Measurements from ENCODE around the gene MTUS2. TPM values are rescaled to one million over a fixed set of nuclear protein-coding genes. Genes with fewer than 3 reads are reported as not detected.

Gene MTUS2
- total and polyA plus RNA-seq, 9 of the 15 experiments (the other 6 are each of a cell fraction or from before 2014, with no cell fraction given): 0.01 to 0.28 (median 0.06) TPM; not detected in 1

DNA sequence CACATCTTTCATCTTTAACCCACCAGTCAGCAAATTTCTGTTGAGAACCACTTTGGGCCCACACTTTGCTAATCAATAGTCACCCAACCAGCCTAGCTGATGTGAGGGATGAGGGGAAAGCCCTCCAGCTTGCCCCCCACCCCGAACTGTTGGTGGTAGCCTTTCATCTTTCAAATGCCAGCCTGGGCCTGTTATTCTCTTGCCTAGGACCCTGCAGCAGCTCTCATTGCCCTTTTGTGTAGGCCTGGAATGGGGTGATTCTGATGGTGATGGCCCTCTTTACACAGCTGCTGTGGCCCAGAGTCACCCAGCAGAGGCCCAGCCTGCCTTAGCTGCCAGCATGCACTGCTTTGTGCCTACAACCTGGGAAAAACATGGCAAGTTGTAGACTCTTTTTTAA lies 480.9 kb downstream of the MTUS2 start:
- Histone ChIP-seq H3K9ac (ENCODE audit: insufficient read depth in 1 of 2, low read depth in 2 of 2, low read length in 2 of 2) (no peak overlapping the region), H3K4me1 (replicated peaks in 1 of 2; ENCODE audit: control insufficient read depth in 2 of 2, insufficient read depth in 2 of 2, low read length in 2 of 2) (no peaks in the 10 kb centered on the region), H3K4me2 (ENCODE audit: insufficient read depth, low read length) (no peak overlapping the region), H3K79me2 (ENCODE audit: control insufficient read depth, insufficient read depth, low read length) (no peaks in the 10 kb centered on the region), H4K20me1 (replicated peaks; ENCODE audit: control insufficient read depth, insufficient read depth, low read length) (no peaks in the 10 kb centered on the region), H3K27me3 (ENCODE audit: control insufficient read depth in 2 of 2, insufficient read depth in 2 of 2, low read length in 2 of 2) (no peaks in the 10 kb centered on the region), H3K9me3 (replicated peaks; ENCODE audit: control insufficient read depth, insufficient read depth, low read depth, low read length) (no peaks in the 10 kb centered on the region), H2AFZ (ENCODE audit: low read depth, low read length) (no peak overlapping the region), H3K36me3 (ENCODE audit: control insufficient read depth, insufficient read depth, low read length) (no peaks in the 10 kb centered on the region), H3K4me3 (no peak overlapping the region), H3K9me1 (ENCODE audit: control insufficient read depth, insufficient read depth, low read length) (no peaks in the 10 kb centered on the region), H3K27ac (ENCODE audit: extremely low read depth, low read depth, low read length) (no peak overlapping the region)
- intact Hi-C loops (cut with micrococcal nuclease): no loop called here
- POLR2A ChIA-PET: interaction anchor here (0.6 kb wide), 1 partner anchor 14 kb away, joined by 3 read pairs; no protein-coding TSS in a partner anchor
- BruUV-seq (replicated peaks): no TSS peak
- in situ Hi-C loops (cut with MboI): no loop called here
- no peak for ATAC-seq
- TF ChIP-seq, protein P1, sequence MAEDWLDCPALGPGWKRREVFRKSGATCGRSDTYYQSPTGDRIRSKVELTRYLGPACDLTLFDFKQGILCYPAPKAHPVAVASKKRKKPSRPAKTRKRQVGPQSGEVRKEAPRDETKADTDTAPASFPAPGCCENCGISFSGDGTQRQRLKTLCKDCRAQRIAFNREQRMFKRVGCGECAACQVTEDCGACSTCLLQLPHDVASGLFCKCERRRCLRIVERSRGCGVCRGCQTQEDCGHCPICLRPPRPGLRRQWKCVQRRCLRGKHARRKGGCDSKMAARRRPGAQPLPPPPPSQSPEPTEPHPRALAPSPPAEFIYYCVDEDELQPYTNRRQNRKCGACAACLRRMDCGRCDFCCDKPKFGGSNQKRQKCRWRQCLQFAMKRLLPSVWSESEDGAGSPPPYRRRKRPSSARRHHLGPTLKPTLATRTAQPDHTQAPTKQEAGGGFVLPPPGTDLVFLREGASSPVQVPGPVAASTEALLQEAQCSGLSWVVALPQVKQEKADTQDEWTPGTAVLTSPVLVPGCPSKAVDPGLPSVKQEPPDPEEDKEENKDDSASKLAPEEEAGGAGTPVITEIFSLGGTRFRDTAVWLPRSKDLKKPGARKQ (CRISPR knock-in tag; IDR thresholded peaks at IDR 0.05): no peak
- 0 out of 2 replicates have a peak, but pooled peaks have one; percentile 10 for TF ChIP-seq ZNF316 (IDR thresholded peaks at IDR 0.05)
- WGBS (ENCODE audit: insufficient coverage, low coverage, missing lambda C conversion rate): 0% methylated on average over 1 of the region's 1 CpG
- FAIRE-seq: no peak
- CTCF ChIA-PET (ENCODE audit: low intra/inter-chr PET ratio): no interaction called here
- DNase-seq (ENCODE audit: extremely low read depth in 1 of 4, low spot score in 3 of 4): no peak

DNA sequence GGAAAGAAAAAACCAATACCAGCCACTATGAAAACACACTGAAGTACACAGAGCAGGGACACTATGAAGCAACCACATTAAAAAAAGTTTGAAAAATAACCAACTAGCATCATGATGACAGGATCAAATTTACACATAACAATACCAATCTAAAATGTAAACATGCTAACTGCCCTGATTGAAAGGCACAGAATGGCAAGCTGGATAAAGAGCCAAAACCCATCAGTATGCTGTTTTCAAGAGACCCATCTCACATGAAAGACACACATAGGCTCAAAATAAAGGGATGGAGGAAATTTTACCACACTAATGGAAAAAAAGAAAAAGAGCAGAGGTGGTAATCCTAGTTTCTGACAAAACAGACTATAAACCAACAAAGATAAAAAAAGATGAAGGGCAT lies 484.0 kb downstream of the MTUS2 start:
- ATAC-seq: no peak
- H4K20me1 ChIP-seq (replicated peaks; ENCODE audit: control insufficient read depth, insufficient read depth, low read length): no peaks in the 10 kb centered on the region
- DNase-seq (ENCODE audit: extremely low read depth in 1 of 4, low spot score in 3 of 4): no peak
- CTCF ChIA-PET (ENCODE audit: low intra/inter-chr PET ratio): no interaction called here
- no peaks in the 10 kb centered on the region for H3K36me3 ChIP-seq (ENCODE audit: control insufficient read depth, insufficient read depth, low read length)
- POLR2A ChIA-PET: no interaction called here
- H2AFZ ChIP-seq (ENCODE audit: low read depth, low read length): no peak overlapping the region
- in situ Hi-C loops (cut with MboI) (no loop called here), intact Hi-C loops (cut with micrococcal nuclease) (no loop called here)
- BruUV-seq (replicated peaks): no TSS peak
- no peak overlapping the region for H3K27ac ChIP-seq (ENCODE audit: extremely low read depth, low read depth, low read length)
- H3K79me2 ChIP-seq (ENCODE audit: control insufficient read depth, insufficient read depth, low read length): no peaks in the 10 kb centered on the region
- no peak for FAIRE-seq
- no peak overlapping the region for H3K4me2 ChIP-seq (ENCODE audit: insufficient read depth, low read length)
- no peak for TF ChIP-seq BHLHE40 (IDR thresholded peaks at IDR 0.05; ENCODE audit: low read length)
- TF ChIP-seq HSF4 (CRISPR knock-in tag; IDR thresholded peaks at IDR 0.05; ENCODE audit: borderline replicate concordance): no peak
- no peak for TF ChIP-seq RFX7 (CRISPR knock-in tag; IDR thresholded peaks at IDR 0.05)
- TF ChIP-seq BCOR (IDR thresholded peaks at IDR 0.05): no peak
- TF ChIP-seq ARID2 (IDR thresholded peaks at IDR 0.05): no peak
- H3K4me1 ChIP-seq (replicated peaks in 1 of 2; ENCODE audit: control insufficient read depth in 2 of 2, insufficient read depth in 2 of 2, low read length in 2 of 2): no peaks in the 10 kb centered on the region
- no peak overlapping the region for H3K4me3 ChIP-seq
- H3K27me3 ChIP-seq (ENCODE audit: control insufficient read depth in 2 of 2, insufficient read depth in 2 of 2, low read length in 2 of 2): no peaks in the 10 kb centered on the region
- H3K9me1 ChIP-seq (ENCODE audit: control insufficient read depth, insufficient read depth, low read length): no peaks in the 10 kb centered on the region
- no peak overlapping the region for H3K9ac ChIP-seq (ENCODE audit: insufficient read depth in 1 of 2, low read depth in 2 of 2, low read length in 2 of 2)
- no peaks in the 10 kb centered on the region for H3K9me3 ChIP-seq (replicated peaks; ENCODE audit: control insufficient read depth, insufficient read depth, low read depth, low read length)

Measured in K562 (cell line).